ENCODE measurements around the gene FARP1. TPM values are rescaled to one million over a fixed set of nuclear protein-coding genes. Genes with fewer than 3 reads are reported as not detected.

Gene FARP1
- total RNA-seq, 4 donors from 2014 or later, result 21.2 to 56.5 (median 35.1) TPM

- TF ChIP-seq POLR2A (IDR thresholded peaks at IDR 0.05; ENCODE audit: low read depth), result no peak
- TF ChIP-seq POLR2AphosphoS5 (IDR thresholded peaks at IDR 0.05), result no peak
- no peak for TF ChIP-seq EP300 (IDR thresholded peaks at IDR 0.05)
- no peak for TF ChIP-seq CTCF (IDR thresholded peaks at IDR 0.05)
- H3K36me3 ChIP-seq, result peaks cover 0 to 47% (median 26%) of the 10 kb centered on the region in 4 donors
- intact Hi-C loops (cut with DNase I), result no loop called here
Observed at GRCh38 chr13:98422046-98422445, 279.2 kb downstream of the FARP1 start.

DNA sequence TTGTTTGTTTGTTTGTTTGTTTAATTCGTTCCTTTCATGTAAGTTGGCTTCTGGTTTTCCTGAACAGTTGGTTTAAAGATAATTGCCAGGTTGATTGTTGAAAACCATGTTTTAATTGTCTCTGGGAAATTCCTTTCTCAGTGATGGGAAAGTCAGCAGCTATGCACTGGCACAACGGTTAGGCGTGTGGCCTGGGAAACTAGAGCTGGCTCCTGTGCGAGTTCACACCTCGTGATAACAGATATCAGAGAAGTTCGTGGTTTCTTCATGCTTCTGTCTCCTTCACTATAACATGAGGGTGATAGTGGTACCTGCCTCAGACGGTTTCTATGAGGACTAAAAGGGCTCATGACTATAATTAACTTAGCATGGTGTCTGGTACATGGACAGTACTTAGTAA is 280.5 kb downstream of the FARP1 start:
- Histone ChIP-seq H3K27ac (replicated peaks in 1 of 4) (no peak overlapping the region), H3K27me3 (no peaks in the 10 kb centered on the region), H3K4me1 (no peaks in the 10 kb centered on the region), H3K4me3 (no peak overlapping the region), H3K9me3 (no peaks in the 10 kb centered on the region), H3K36me3 (peaks cover 3 to 50% (median 24%) of the 10 kb centered on the region in 4 donors)
- 85% methylated on average over 7 of the region's 7 CpGs for WGBS
- no peak for TF ChIP-seq POLR2A (IDR thresholded peaks at IDR 0.05; ENCODE audit: low read depth)
- no peak for TF ChIP-seq EP300 (IDR thresholded peaks at IDR 0.05)
- no peak for TF ChIP-seq CTCF (IDR thresholded peaks at IDR 0.05)
- TF ChIP-seq POLR2AphosphoS5 (IDR thresholded peaks at IDR 0.05), result no peak
- intact Hi-C loops (cut with DNase I), result no loop called here
- DNase-seq (ENCODE audit: extremely low spot score), result no peak

More at GRCh38 chr13:98422046-98422445, 279.2 kb downstream of the FARP1 start:
- Histone ChIP-seq H3K9me3 (no peaks in the 10 kb centered on the region), H3K4me3 (no peak overlapping the region), H3K27me3 (no peaks in the 10 kb centered on the region), H3K27ac (replicated peaks in 1 of 4) (no peak overlapping the region), H3K4me1 (no peaks in the 10 kb centered on the region)
- WGBS, result 93% methylated on average over 9 of the region's 9 CpGs
- DNase-seq (ENCODE audit: extremely low spot score), result no peak

DNA sequence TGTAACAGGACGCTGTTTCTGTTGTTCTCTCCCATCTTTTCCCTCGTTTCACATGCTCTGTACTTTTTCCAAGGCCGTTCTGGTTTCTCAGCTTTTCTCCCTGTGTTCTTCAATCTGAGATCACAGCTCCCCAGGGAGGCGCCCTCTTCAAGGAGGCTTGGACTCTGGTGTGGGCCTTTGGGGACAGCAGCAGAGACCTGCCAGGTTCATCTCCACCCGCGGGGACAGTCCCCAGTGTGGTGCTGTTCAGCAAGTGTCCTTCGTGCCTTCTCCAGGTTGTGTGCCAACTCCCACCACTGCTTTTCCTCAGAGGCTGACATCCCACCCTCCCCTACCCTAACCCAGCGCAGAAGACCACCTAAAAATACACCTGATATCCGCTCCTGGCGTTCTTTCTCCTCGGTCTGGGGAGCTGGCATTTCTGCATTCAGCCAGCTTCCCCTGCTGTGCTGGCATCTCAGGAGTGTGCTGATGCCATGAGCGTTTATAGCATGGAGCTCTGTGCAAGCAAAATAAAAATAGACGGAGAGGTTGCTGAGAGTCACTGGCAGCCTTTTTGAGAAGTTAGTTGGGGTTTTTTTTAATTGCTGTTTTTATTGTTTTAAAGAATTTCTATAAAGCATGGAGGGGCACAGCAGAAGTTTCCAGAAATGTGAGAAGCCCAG is 284.6 kb downstream of the FARP1 start:
- H3K4me3 ChIP-seq, result no peak overlapping the region
- DNase-seq (ENCODE audit: extremely low spot score), result no peak
- H3K9me3 ChIP-seq, result no peaks in the 10 kb centered on the region
- H3K36me3 ChIP-seq, result peaks cover 3 to 49% (median 27%) of the 10 kb centered on the region in 4 donors
- 81% methylated on average over 13 of the region's 13 CpGs for WGBS
- no peaks in the 10 kb centered on the region for H3K4me1 ChIP-seq
- H3K27me3 ChIP-seq, result no peaks in the 10 kb centered on the region
- no peak for TF ChIP-seq POLR2AphosphoS5 (IDR thresholded peaks at IDR 0.05)
- no peak for TF ChIP-seq EP300 (IDR thresholded peaks at IDR 0.05)
- TF ChIP-seq CTCF (IDR thresholded peaks at IDR 0.05), result no peak
- TF ChIP-seq POLR2A (IDR thresholded peaks at IDR 0.05; ENCODE audit: low read depth), result no peak
- no peak overlapping the region for H3K27ac ChIP-seq (replicated peaks in 1 of 4)
- intact Hi-C loops (cut with DNase I), result no loop called here

DNA sequence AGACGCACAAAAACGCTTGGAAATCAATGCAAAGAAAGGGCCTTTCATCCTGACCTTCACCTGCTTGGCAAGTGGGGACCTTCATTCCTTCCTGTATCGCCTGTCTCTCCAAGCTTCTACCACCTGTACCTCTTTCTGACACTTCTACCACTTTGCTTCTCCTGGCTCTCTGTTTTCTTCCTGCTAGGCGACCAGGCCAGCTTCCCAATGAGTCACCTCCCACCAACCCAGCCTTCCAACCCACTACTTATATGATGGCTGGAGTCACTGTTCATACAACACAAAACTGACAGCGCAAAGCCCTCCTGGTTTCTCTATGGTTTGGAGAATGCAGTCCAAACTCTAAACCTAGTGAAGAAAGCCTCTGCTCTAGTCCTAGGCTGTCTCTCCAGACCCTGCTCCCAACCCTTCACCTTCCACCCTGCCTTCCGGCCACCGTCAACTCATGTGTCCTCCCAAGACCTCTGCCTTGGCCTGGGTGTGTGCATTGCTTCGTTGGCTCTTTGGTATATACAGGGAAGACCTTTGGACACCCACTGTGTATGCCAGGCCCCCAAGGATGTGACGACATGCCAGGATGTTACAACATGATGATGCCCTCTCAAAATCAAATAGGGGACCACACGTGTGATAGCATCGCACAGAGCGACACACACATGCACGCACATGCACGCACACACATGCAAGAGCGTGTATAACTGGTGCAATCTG is 285.5 kb downstream of the FARP1 start:
- Histone ChIP-seq H3K27me3 (no peaks in the 10 kb centered on the region), H3K36me3 (peaks cover 3 to 47% (median 27%) of the 10 kb centered on the region in 4 donors), H3K4me3 (no peak overlapping the region), H3K27ac (replicated peaks in 1 of 4) (no peak overlapping the region), H3K9me3 (no peaks in the 10 kb centered on the region), H3K4me1 (no peaks in the 10 kb centered on the region)
- no peak for DNase-seq (ENCODE audit: extremely low spot score)
- 92% methylated on average over 15 of the region's 15 CpGs for WGBS
- TF ChIP-seq EP300 (IDR thresholded peaks at IDR 0.05) (no peak), CTCF (IDR thresholded peaks at IDR 0.05) (no peak), POLR2A (IDR thresholded peaks at IDR 0.05; ENCODE audit: low read depth) (no peak), POLR2AphosphoS5 (IDR thresholded peaks at IDR 0.05) (no peak)
- intact Hi-C loops (cut with DNase I), result no loop called here

Measured in esophagus muscularis mucosa (tissue), 4 donors.